Stimulated activated naive CD4-positive, alpha-beta T cell treated with Interleukin-2 at 50 U/mL for 16 hours (primary cell): ENCODE data around the gene DMPK.
A peak's percentile ranks its signal among the peaks of the same experiment; 100 is the strongest.

Source experiments
- DNase-seq: peaks from one replicate; lab custom pipeline; 2025; lab: John Stamatoyannopoulos, UW

Gene DMPK

DNA sequence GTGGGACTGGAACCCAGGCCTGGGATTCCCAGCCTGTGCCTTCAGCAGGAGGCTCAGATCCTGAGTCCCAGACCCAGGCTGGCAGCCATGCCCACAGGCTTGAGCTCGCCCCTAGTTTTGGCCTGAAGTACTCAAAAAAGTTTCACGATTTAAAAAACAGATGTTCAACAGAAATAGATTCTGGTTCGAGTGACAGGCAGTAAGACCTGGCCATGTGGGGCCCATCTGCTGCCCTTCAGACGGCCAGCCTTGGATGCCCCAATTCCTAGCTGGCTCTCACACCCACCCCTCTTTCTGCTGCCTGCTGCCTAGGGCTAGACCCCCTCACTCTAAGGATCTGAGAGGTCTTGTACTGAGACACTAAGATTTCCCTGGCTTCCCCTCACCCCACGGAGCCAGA is 2.8 kb upstream of the DMPK start:
- DNase-seq, result no peak

DNA sequence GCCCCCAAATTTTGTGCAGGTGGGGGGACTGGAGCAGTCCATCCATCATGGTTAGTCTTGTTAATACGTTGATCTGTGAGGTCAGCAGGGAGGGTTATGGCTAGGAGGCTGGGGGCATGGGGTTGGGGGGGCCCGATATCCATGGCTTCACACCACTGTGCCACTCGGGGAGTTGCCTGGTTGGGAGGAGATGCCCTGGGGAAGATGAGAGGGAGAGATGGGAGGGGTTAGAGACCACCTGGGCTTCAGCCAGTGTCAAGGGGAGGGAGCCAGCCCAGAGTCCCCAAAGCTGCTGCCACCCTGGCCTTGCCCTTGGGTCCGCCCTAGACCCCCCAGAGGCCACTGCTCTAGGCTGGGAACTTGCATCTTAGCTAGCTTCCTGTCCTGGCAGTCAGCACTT is 1.8 kb upstream of the DMPK start:
- no peak for DNase-seq

- no peak for DNase-seq
Observed at GRCh38 chr19:45782820-45783785, 813 bp upstream of the DMPK start.

- DNase-seq, result no peak
Observed at GRCh38 chr19:45781214-45782161, 802 bp downstream of the DMPK start.

DNA sequence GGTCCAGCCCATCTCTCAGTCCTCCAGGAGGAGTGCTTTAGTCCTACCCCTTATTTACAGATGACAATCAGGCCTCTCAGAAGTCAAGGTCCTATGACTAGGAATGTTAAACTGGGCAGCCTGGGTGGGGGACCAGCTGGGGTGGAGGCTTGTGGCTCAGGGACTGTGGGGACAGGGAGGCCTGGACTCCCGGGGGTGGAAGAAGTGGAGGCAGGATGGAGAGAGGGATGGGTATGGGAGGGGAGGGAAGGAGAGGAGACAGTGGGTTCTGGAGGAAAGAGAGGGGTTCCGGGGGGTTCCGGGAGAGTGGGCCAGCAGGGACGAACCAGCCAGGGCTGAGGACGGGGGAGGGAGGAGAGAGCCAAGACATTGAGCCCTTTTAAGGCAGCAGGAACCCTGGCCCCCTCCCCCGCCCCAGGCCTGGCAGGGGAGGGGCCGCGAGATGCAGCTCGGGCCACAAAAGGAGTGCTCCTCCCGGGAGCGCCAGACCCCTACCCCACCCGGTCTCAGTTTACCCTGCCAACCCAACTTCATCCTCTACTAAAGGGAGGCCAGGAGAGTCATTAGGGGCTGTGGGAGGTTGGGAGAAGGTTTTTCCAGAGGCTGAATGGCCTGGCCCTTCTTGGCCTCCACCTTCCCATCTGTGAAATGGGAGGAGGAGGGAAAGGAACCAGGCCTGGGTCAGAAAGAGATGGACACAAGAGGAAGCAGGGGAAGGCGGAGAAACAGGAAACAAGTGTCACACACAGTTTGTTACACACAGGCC is 1.7 kb downstream of the DMPK start:
- no peak for DNase-seq

- no peak for DNase-seq
Observed at GRCh38 chr19:45780146-45780447, 2.2 kb downstream of the DMPK start.

DNA sequence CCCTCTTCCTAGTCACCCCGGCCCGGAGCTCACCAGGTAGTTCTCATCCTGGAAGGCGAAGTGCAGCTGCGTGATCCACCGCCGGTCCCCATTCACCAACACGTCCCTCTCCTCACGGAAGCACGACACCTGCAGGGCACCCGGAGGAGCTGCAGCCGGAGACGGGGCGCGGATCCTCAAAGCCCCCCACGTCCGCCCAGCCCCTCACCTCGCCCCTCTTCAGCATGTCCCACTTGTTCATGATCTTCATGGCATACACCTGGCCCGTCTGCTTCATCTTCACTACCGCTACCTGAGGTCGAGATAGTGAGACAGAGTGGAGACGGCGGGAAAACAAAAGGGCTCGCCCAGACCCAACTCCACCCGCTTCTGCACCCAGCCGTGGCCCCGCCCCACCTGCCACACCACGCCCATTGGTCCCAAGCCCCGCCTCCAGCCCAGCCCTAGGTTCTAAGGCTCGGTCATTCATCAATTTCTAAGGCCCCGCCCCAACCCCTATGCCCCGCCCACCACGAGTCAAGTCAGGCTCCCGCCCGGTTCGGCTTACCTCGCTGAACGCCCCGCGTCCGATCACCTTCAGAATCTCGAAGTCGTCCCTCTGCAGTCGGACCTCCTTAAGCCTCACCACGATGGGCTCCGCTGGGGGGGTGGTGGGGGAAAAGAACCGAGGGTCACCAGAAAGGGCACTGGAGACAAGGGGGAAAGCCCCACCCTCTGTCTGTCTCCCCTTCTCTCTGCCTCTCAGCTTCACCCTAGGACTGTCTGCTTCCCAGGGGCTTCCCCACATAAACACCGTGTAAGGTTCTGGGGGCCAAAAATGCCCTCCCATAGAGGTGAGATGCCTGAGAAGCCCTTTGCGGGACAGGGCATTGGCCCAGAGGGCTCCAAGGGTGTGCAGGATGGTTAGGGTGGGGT is 2.8 kb downstream of the DMPK start:
- peak; percentile 81 for DNase-seq

DNA sequence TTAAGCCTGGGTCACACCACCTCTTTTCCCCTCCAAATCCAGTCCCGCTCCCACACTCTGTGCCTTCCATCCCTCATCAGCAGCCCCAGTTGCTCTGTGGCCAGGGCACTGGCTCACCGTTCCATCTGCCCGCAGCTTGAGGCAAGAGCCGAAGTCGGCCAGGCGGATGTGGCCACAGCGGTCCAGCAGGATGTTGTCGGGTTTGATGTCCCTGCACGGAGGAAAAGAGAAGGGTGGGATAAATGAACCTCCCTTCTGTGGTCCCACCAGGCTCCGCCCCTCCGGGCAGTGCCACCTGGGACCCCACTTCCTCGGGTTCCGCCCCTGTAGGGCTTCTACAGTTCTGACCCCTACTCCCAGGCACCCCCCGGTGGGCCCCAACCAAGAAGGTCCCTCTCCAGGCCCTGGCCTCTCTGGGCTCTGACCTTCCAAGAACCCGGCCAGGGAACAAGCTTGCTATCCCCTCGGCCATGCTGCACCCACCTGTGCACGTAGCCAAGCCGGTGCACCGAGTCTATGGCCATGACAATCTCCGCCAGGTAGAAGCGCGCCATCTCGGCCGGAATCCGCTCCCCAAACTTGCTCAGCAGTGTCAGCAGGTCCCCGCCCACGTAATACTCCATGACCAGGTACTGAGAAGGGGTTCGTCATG is 4.2 kb downstream of the DMPK start:
- DNase-seq, result no peak

DNA sequence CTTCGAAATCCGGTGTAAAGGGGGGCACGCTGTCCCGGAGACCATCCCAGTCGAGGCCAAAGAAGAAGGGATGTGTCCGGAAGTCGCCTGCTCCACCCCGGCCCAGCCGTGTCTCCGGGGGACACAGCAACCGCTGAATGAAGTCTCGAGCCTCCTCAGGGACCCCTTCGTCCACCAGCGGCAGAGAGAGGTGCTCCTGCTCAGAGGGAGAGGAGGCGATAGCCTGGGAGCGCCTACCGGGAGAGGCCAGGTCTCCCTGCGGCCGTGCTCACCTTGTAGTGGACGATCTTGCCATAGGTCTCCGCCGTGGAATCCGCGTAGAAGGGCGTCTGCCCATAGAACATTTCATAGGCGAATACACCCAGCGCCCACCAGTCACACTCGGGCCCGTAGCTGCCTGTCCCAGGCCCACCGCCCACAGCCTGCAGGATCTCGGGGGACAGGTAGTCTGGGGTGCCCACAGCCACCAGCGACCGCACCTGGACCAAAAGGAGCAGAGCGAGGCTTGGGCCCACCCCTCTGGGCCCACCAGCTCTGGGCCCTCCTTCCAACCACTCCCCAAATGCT is 4.8 kb downstream of the DMPK start:
- no peak for DNase-seq

DNA sequence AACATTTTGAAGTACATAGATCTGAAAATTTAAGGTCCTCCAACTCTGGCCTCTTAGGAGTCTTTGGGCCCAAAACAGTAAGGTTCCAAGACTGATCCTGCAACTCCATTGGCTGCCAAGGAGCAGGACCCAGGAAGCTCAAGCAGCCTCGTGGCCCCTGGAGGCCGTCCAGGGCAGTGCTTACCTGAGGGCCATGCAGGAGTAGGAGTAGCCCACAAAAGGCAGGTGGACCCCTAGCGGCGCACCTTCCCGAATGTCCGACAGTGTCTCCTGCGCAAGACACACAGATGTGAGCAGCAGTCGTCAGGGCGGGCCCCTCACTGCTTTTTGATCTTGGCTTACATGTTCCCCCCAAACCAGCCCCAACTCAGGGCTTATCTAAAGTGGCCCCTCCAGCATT is 7.5 kb downstream of the DMPK start:
- DNase-seq, result no peak

- DNase-seq, result no peak
Observed at GRCh38 chr19:45773384-45773783, 8.9 kb downstream of the DMPK start.

DNA sequence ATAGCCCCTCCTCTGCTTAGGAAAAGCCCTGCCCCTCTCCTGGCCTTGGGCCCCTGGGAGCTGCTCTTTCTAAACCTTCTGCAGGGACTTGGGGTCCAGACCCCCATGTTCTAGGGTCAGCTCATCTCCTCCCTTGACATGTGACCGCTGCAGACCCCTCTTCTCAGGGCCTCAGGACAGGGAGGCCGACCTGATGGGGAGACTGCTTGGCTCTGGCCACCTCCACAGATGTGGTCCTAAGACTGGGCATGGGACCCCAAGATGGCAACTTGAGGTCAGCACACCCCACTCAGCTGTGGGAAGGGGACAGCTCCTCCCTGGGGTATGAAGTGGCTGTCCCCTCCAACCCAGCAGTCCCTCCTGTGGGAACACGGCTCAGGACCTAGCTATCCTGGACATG is 9.4 kb downstream of the DMPK start:
- no peak for DNase-seq

DNA sequence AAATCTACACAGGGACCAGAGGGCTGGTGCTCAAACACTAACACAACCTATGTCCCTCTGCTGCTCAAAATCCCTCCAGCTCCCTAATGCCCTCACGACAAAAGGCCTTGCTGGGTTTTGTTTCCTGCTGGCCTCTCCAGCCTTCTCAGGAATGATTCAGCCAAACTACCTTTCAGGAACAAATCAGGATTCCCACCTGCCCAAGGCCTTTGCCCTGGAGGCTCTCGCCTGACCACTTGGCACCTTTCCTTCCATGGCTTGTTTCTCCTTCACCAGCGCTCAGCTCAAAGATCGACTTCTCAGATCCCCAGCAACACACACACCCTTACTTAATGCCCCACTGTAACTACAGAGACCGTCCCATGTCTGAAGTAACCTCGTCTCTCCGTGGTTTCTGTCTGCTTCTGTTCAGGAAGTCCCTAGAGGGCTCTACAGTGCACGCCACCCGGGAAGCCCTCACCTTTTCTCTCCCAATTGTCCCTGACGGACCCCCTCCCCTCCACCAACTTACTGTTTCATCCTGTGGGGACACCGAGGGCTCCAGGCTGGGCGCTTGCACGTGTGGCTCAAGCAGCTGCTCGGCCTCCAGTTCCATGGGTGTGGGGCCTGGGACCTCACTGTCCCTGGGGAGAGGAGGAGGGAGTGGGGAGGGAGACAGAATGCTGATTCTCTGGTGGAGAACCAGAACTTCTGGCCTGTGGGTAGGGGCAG is 10.0 kb downstream of the DMPK start:
- no peak for DNase-seq

DNA sequence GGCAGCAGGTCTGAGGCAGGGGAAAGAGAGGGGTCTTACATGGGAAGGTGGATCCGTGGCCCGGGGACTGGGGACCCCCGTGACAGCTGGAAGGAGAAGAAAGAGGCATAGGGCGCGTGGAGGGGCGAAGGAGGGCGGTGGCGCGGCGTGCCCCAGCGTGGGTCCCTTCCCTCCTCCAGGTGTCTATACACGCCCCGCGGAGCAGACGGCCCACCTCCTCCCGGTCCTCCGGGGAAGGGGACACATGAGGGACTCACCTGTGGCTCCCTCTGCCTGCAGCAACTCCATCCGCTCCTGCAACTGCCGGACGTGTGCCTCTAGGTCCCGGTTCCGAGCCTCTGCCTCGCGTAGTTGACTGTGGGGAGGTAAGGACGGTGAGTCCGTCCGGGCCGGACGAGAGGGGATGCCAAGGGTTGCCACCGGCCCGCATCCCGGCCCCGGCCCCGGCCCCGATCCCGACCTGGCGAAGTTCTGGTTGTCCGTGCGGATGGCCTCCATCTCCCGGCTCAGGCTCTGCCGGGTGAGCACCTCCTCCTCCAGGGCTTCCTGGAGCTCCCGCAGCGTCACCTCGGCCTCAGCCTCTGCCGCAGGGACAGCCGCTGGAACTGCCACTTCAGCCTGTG is 10.9 kb downstream of the DMPK start:
- no peak for DNase-seq

GRCh38 chr19:45770192-45771101 is 11.8 kb downstream of the DMPK start:
- peak; percentile 86 for DNase-seq

- peak; percentile 56 for DNase-seq
Observed at GRCh38 chr19:45769821-45770191, 12.5 kb downstream of the DMPK start.

GRCh38 chr19:45768984-45769782 is 13.1 kb downstream of the DMPK start, which contains the start of gene SIX5:
SIX5 (minus strand) TSS chr19:45769252; CDS start chr19:45768844, 408 bp downstream.
- peak; percentile 94 for DNase-seq
